ENCODE results near the gene TMEM86A.

Gene TMEM86A

GRCh38 chr11:18731949-18732821 lies 33.6 kb downstream of the TMEM86A start:
- no peak overlapping the region for H3K27ac Mint-ChIP-seq
- no peaks in the 10 kb centered on the region for H3K36me3 Mint-ChIP-seq (ENCODE audit: low read depth)
- peaks cover 4% of the 10 kb centered on the region for H3K27me3 Mint-ChIP-seq (ENCODE audit: low read depth)
- peaks cover 6% of the 10 kb centered on the region for H3K4me1 Mint-ChIP-seq
- no peaks in the 10 kb centered on the region for H3K9me3 Mint-ChIP-seq
- TF ChIP-seq CTCF (IDR thresholded peaks at IDR 0.05; ENCODE audit: unreplicated experiment in 3 of 3), result peak; percentile 95 to 98 (median 96)
- H3K4me3 Mint-ChIP-seq, result no peak overlapping the region

- Mint-ChIP-seq H3K4me3 (no peak overlapping the region), H3K27ac (no peak overlapping the region), H3K4me1 (no peaks in the 10 kb centered on the region), H3K27me3 (ENCODE audit: low read depth) (peaks cover 4% of the 10 kb centered on the region), H3K36me3 (ENCODE audit: low read depth) (no peaks in the 10 kb centered on the region), H3K9me3 (no peaks in the 10 kb centered on the region)
- TF ChIP-seq CTCF (IDR thresholded peaks at IDR 0.05; ENCODE audit: unreplicated experiment in 3 of 3), result no peak
Measured at GRCh38 chr11:18733202-18733601, 34.6 kb downstream of the TMEM86A start.

GRCh38 chr11:18736590-18737148 lies 38.1 kb downstream of the TMEM86A start:
- H3K36me3 Mint-ChIP-seq (ENCODE audit: low read depth), result no peaks in the 10 kb centered on the region

GRCh38 chr11:18737642-18738041 lies 39.1 kb downstream of the TMEM86A start:
- H3K27ac Mint-ChIP-seq, result no peak overlapping the region
- TF ChIP-seq CTCF (IDR thresholded peaks at IDR 0.05; ENCODE audit: unreplicated experiment in 3 of 3), result no peak
- peaks cover 11% of the 10 kb centered on the region for H3K27me3 Mint-ChIP-seq (ENCODE audit: low read depth)
- H3K9me3 Mint-ChIP-seq, result no peaks in the 10 kb centered on the region
- H3K4me3 Mint-ChIP-seq, result no peak overlapping the region
- no peaks in the 10 kb centered on the region for H3K4me1 Mint-ChIP-seq
- H3K36me3 Mint-ChIP-seq (ENCODE audit: low read depth), result no peaks in the 10 kb centered on the region

More at GRCh38 chr11:18736590-18737148, 38.1 kb downstream of the TMEM86A start:
- no peak overlapping the region for H3K4me3 Mint-ChIP-seq
- no peak overlapping the region for H3K27ac Mint-ChIP-seq
- H3K27me3 Mint-ChIP-seq (ENCODE audit: low read depth), result peaks cover 11% of the 10 kb centered on the region
- TF ChIP-seq CTCF (IDR thresholded peaks at IDR 0.05; ENCODE audit: unreplicated experiment in 3 of 3), result no peak
- H3K4me1 Mint-ChIP-seq, result no peaks in the 10 kb centered on the region
- H3K9me3 Mint-ChIP-seq, result no peaks in the 10 kb centered on the region

- no peaks in the 10 kb centered on the region for H3K9me3 Mint-ChIP-seq
- H3K4me3 Mint-ChIP-seq, result no peak overlapping the region
- no peaks in the 10 kb centered on the region for H3K36me3 Mint-ChIP-seq (ENCODE audit: low read depth)
- peaks cover 11% of the 10 kb centered on the region for H3K27me3 Mint-ChIP-seq (ENCODE audit: low read depth)
- no peak for TF ChIP-seq CTCF (IDR thresholded peaks at IDR 0.05; ENCODE audit: unreplicated experiment in 3 of 3)
- H3K4me1 Mint-ChIP-seq, result no peaks in the 10 kb centered on the region
- H3K27ac Mint-ChIP-seq, result no peak overlapping the region
Measured at GRCh38 chr11:18739685-18740084, 41.1 kb downstream of the TMEM86A start.

Measured in nephron (organoid).